ENCODE measurements around the gene ZNF740.

ZNF740 gene

DNA sequence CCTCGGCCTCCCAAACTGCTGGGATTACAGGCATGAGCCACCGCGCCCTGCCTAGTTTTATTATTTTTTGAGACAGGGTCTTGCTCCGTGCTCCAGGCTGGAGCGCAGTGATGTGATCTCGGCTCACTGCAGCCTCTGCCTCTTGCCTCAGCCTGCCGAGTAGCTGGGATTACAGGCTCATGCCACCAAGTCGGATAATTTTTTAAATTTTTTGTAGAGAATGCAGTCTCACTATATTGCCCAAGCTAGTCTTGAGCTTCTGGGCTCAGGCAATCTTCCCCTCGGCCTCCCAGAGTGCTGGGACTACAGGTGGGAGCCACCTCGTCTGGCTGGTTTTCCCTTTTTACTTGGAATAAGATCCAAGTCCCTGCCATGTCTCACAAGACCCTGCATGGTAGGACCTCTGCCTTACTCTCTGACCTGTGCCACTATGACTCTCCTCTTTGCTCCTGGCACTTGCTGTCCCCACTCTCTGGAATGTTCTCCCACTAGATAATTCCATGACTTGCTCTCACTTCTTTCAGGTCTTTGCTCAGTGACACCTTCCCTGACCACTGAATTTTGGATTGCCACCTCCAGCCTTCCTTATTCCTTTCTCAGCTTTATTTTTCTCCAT lies 59.2 kb downstream of the ZNF740 start:
- intact Hi-C loops (cut with DNase I), result no loop called here
- DNase-seq, result peak in 3 of 10 donors; percentile 6 to 53 (median 9)

DNA sequence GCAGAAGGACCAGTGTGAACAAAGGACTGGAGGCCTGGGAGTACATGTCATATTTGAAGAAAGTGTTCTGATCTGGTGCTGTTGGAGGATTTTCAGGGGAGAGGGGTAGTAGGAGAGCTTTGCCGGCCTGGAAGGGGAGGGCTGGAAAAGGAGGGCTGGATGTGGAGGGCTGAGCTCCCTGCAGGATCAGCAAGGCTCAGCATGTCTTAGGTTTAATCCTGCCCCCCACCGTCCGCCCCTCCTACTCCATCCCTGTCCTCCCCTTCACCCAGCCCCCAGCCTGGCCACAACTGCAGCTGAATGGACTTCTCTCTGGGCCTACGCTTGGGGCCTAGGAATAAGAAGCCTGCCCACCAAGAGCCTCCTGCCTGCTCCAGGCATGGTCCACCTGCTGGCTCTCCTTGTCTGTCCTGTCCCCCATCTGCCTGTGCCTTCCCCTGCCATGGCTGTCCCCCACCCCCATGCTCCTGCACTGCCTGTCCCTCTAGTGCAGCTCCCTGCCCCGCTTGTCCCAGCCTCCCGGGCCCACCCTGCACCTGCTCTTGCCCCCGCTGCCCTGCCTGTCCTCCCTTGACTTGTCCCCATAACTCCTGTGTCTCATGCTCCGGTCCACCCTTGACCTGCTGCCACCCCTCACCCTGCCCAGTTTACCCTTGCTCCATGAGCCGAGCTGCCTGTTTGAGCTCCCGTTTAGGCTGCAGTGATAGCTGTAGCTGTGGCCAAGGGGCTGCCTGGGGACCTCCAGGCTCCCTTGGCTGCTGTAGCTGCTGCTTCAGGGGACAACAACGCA lies 61.3 kb downstream of the ZNF740 start:
- intact Hi-C loops (cut with DNase I), result no loop called here
- peak in 3 of 10 donors; percentile 39 to 70 (median 52) for DNase-seq

DNA sequence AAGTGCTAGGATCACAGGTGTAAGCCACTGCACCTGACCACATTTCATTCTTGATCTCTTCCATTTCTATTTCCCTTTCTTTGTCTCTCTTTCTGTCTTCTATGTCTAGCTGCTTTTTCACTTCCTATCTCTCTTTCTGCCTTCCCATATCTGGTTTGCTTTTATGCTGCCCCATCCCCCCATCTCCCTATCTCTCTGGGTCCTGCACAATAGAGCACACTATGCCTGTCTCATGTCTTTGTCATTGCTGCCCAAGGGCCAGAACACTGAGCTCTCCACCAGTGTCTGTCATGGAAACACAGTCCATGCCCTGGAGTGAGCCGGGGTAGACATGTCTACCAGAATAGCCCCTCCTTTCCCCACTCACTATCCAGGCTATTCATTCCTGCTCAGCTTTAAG lies 63.8 kb downstream of the ZNF740 start:
- intact Hi-C loops (cut with DNase I), result no loop called here
- peak in 2 of 10 donors; percentile 9 to 25 for DNase-seq
